Stimulated activated naive B cell treated with anti-CD40 and anti-IgM and Interleukin-4, amounts not matched to agents 10 μg/mL and 1 μg/mL and 100 μg/mL, for 72 hours (primary cell): ENCODE data around the gene STK32A.

Source experiments
- ATAC-seq, 2 donors: fragments of 150-1000 bp; cut with Tn5 transposase; replicated peaks; 2 replicates each; pipeline ENCODE4 v1.10.0; 2021; ENCODE audit warnings: moderate library complexity in 1 of 2
- DNase-seq: peaks from one replicate; pipeline ENCODE4 v3.0.0; 2021
- H3K27ac Mint-ChIP-seq: one replicate; pipeline ENCODE4 v1.8.0; 2022; ENCODE audit warnings: mild to moderate bottlenecking, mixed read lengths
- H3K27me3 Mint-ChIP-seq, 2 donors: one replicate each; pipeline ENCODE4 v1.8.0; 2022; ENCODE audit warnings: mixed read lengths in 2 of 2
- H3K36me3 Mint-ChIP-seq, 2 donors: one replicate each; pipeline ENCODE4 v1.8.0; 2022; ENCODE audit warnings: mixed read lengths in 2 of 2, mild to moderate bottlenecking in 1 of 2
- H3K4me1 Mint-ChIP-seq, 2 donors: one replicate each; pipeline ENCODE4 v1.8.0; 2022; ENCODE audit warnings: mixed read lengths in 2 of 2, mild to moderate bottlenecking in 1 of 2
- H3K4me3 Mint-ChIP-seq, 2 donors: one replicate each; pipeline ENCODE4 v1.8.0; 2022; ENCODE audit warnings: mild to moderate bottlenecking in 2 of 2, mixed read lengths in 2 of 2, moderate library complexity in 1 of 2
- H3K9me3 Mint-ChIP-seq, 2 donors: one replicate each; pipeline ENCODE4 v1.8.0; 2022; ENCODE audit warnings: mixed read lengths in 2 of 2, mild to moderate bottlenecking in 1 of 2

Gene STK32A

GRCh38 chr5:147400881-147401280 is 166.1 kb downstream of the STK32A start:
- no peak overlapping the region for H3K27ac Mint-ChIP-seq
- DNase-seq, result no peak
- H3K27me3 Mint-ChIP-seq, result no peaks in the 10 kb centered on the region
- no peak for ATAC-seq
- no peaks in the 10 kb centered on the region for H3K9me3 Mint-ChIP-seq
- H3K4me1 Mint-ChIP-seq, result no peaks in the 10 kb centered on the region
- no peak overlapping the region for H3K4me3 Mint-ChIP-seq
- H3K36me3 Mint-ChIP-seq, result no peaks in the 10 kb centered on the region

GRCh38 chr5:147403651-147404640 is 169.1 kb downstream of the STK32A start:
- Mint-ChIP-seq H3K9me3 (no peaks in the 10 kb centered on the region), H3K36me3 (no peaks in the 10 kb centered on the region), H3K27ac (no peak overlapping the region), H3K4me3 (no peak overlapping the region), H3K4me1 (no peaks in the 10 kb centered on the region), H3K27me3 (no peaks in the 10 kb centered on the region)
- DNase-seq (no peak), ATAC-seq (peak in 1 of 2 donors; percentile 38)

GRCh38 chr5:147404706-147405105 is 169.9 kb downstream of the STK32A start:
- DNase-seq (no peak), ATAC-seq (no peak)
- Mint-ChIP-seq H3K27ac (no peak overlapping the region), H3K36me3 (no peaks in the 10 kb centered on the region), H3K9me3 (no peaks in the 10 kb centered on the region), H3K4me3 (no peak overlapping the region), H3K4me1 (no peaks in the 10 kb centered on the region), H3K27me3 (no peaks in the 10 kb centered on the region)

GRCh38 chr5:147406636-147407035 is 171.8 kb downstream of the STK32A start:
- Mint-ChIP-seq H3K27ac (no peak overlapping the region), H3K27me3 (no peaks in the 10 kb centered on the region), H3K36me3 (no peaks in the 10 kb centered on the region), H3K4me1 (no peaks in the 10 kb centered on the region), H3K9me3 (no peaks in the 10 kb centered on the region), H3K4me3 (no peak overlapping the region)
- DNase-seq, result no peak
- no peak for ATAC-seq

- H3K9me3 Mint-ChIP-seq, result no peaks in the 10 kb centered on the region
- H3K4me3 Mint-ChIP-seq, result no peak overlapping the region
- H3K4me1 Mint-ChIP-seq, result no peaks in the 10 kb centered on the region
- H3K27ac Mint-ChIP-seq, result no peak overlapping the region
- ATAC-seq (no peak), DNase-seq (no peak)
- no peaks in the 10 kb centered on the region for H3K36me3 Mint-ChIP-seq
- no peaks in the 10 kb centered on the region for H3K27me3 Mint-ChIP-seq
Observed at GRCh38 chr5:147407094-147407681, 172.4 kb downstream of the STK32A start.

- Mint-ChIP-seq H3K36me3 (no peaks in the 10 kb centered on the region), H3K27me3 (no peaks in the 10 kb centered on the region), H3K27ac (no peak overlapping the region), H3K4me3 (no peak overlapping the region), H3K9me3 (no peaks in the 10 kb centered on the region), H3K4me1 (no peaks in the 10 kb centered on the region)
- DNase-seq, result no peak
- ATAC-seq, result no peak
Observed at GRCh38 chr5:147408980-147409379, 174.2 kb downstream of the STK32A start.

- Mint-ChIP-seq H3K27me3 (no peaks in the 10 kb centered on the region), H3K4me3 (no peak overlapping the region), H3K9me3 (no peaks in the 10 kb centered on the region), H3K36me3 (no peaks in the 10 kb centered on the region), H3K27ac (no peak overlapping the region), H3K4me1 (no peaks in the 10 kb centered on the region)
- no peak for ATAC-seq
- no peak for DNase-seq
Observed at GRCh38 chr5:147410496-147411358, 175.9 kb downstream of the STK32A start.

- no peaks in the 10 kb centered on the region for H3K36me3 Mint-ChIP-seq
- no peak overlapping the region for H3K4me3 Mint-ChIP-seq
Observed at GRCh38 chr5:147411359-147412319, 176.8 kb downstream of the STK32A start.

GRCh38 chr5:147412561-147412960 is 177.7 kb downstream of the STK32A start:
- DNase-seq (no peak), ATAC-seq (no peak)
- Mint-ChIP-seq H3K4me1 (no peaks in the 10 kb centered on the region), H3K4me3 (no peak overlapping the region), H3K27ac (no peak overlapping the region), H3K27me3 (no peaks in the 10 kb centered on the region), H3K9me3 (no peaks in the 10 kb centered on the region), H3K36me3 (no peaks in the 10 kb centered on the region)

More at GRCh38 chr5:147411359-147412319, 176.8 kb downstream of the STK32A start:
- Mint-ChIP-seq H3K4me1 (no peaks in the 10 kb centered on the region), H3K27me3 (no peaks in the 10 kb centered on the region), H3K9me3 (no peaks in the 10 kb centered on the region), H3K27ac (no peak overlapping the region)
- ATAC-seq, result no peak
- DNase-seq, result no peak

- Mint-ChIP-seq H3K36me3 (no peaks in the 10 kb centered on the region), H3K4me3 (no peak overlapping the region), H3K27me3 (no peaks in the 10 kb centered on the region), H3K27ac (no peak overlapping the region), H3K4me1 (no peaks in the 10 kb centered on the region), H3K9me3 (no peaks in the 10 kb centered on the region)
- ATAC-seq (no peak), DNase-seq (no peak)
Observed at GRCh38 chr5:147413266-147413665, 178.4 kb downstream of the STK32A start.

GRCh38 chr5:147415651-147416050 is 180.8 kb downstream of the STK32A start:
- no peaks in the 10 kb centered on the region for H3K4me1 Mint-ChIP-seq
- H3K27ac Mint-ChIP-seq, result no peak overlapping the region
- no peak for ATAC-seq

GRCh38 chr5:147417135-147417813 is 182.4 kb downstream of the STK32A start:
- ATAC-seq (no peak), DNase-seq (no peak)
- H3K27me3 Mint-ChIP-seq, result no peaks in the 10 kb centered on the region
- H3K4me3 Mint-ChIP-seq, result no peak overlapping the region
- H3K36me3 Mint-ChIP-seq, result no peaks in the 10 kb centered on the region
- peaks cover 0 to 2% of the 10 kb centered on the region in 2 donors for H3K9me3 Mint-ChIP-seq
- H3K27ac Mint-ChIP-seq, result no peak overlapping the region
- no peaks in the 10 kb centered on the region for H3K4me1 Mint-ChIP-seq

More at GRCh38 chr5:147415651-147416050, 180.8 kb downstream of the STK32A start:
- Mint-ChIP-seq H3K36me3 (no peaks in the 10 kb centered on the region), H3K4me3 (no peak overlapping the region), H3K27me3 (no peaks in the 10 kb centered on the region), H3K9me3 (no peaks in the 10 kb centered on the region)
- no peak for DNase-seq

GRCh38 chr5:147418613-147419012 is 183.8 kb downstream of the STK32A start:
- Mint-ChIP-seq H3K27me3 (no peaks in the 10 kb centered on the region), H3K9me3 (peaks cover 0 to 4% of the 10 kb centered on the region in 2 donors), H3K36me3 (no peaks in the 10 kb centered on the region), H3K27ac (no peak overlapping the region), H3K4me1 (no peaks in the 10 kb centered on the region), H3K4me3 (no peak overlapping the region)
- DNase-seq (no peak), ATAC-seq (no peak)
